ENCODE measurements around the gene ARAP1.

ARAP1 gene

GRCh38 chr11:72669527-72669926, 82.7 kb downstream of the ARAP1 start:
- in situ Hi-C loops (cut with MboI; ENCODE audit: low sequenced_read_pairs) = loop anchor here (25.0 kb wide), 1 partner anchor 207 kb away; no protein-coding TSS in a partner anchor

GRCh38 chr11:72668629-72669347, 83.4 kb downstream of the ARAP1 start:
- in situ Hi-C loops (cut with MboI; ENCODE audit: low sequenced_read_pairs) = loop anchor here (25.0 kb wide), 1 partner anchor 206 kb away; no protein-coding TSS in a partner anchor

- in situ Hi-C loops (cut with MboI; ENCODE audit: low sequenced_read_pairs) = loop anchor here (25.0 kb wide), 1 partner anchor 204 kb away; no protein-coding TSS in a partner anchor
These were observed 86.2 kb downstream of the ARAP1 start for GRCh38 chr11:72665911-72666472.

- in situ Hi-C loops (cut with MboI; ENCODE audit: low sequenced_read_pairs) = loop anchor here (25.0 kb wide), 1 partner anchor 200 kb away; no protein-coding TSS in a partner anchor
These were observed 90.2 kb downstream of the ARAP1 start for GRCh38 chr11:72662036-72662435.

GRCh38 chr11:72661486-72661885, 90.7 kb downstream of the ARAP1 start:
- in situ Hi-C loops (cut with MboI; ENCODE audit: low sequenced_read_pairs) = loop anchor here (25.0 kb wide), 1 partner anchor 199 kb away; no protein-coding TSS in a partner anchor

GRCh38 chr11:72658989-72659640, 93.1 kb downstream of the ARAP1 start:
- in situ Hi-C loops (cut with MboI; ENCODE audit: low sequenced_read_pairs) = loop anchor here (25.0 kb wide), 1 partner anchor 197 kb away; no protein-coding TSS in a partner anchor

GRCh38 chr11:72657411-72658100, 94.7 kb downstream of the ARAP1 start:
- in situ Hi-C loops (cut with MboI; ENCODE audit: low sequenced_read_pairs) = loop anchor here (25.0 kb wide), 1 partner anchor 195 kb away; no protein-coding TSS in a partner anchor

- in situ Hi-C loops (cut with MboI; ENCODE audit: low sequenced_read_pairs) = loop anchor here (25.0 kb wide), 1 partner anchor 194 kb away; no protein-coding TSS in a partner anchor
These were observed 96.2 kb downstream of the ARAP1 start for GRCh38 chr11:72655896-72656464.

GRCh38 chr11:72655014-72655413, 97.2 kb downstream of the ARAP1 start:
- in situ Hi-C loops (cut with MboI; ENCODE audit: low sequenced_read_pairs) = loop anchor here (25.0 kb wide), 1 partner anchor 193 kb away; no protein-coding TSS in a partner anchor

GRCh38 chr11:72653649-72654048, 98.6 kb downstream of the ARAP1 start:
- in situ Hi-C loops (cut with MboI; ENCODE audit: low sequenced_read_pairs) = loop anchor here (25.0 kb wide), 1 partner anchor 191 kb away; no protein-coding TSS in a partner anchor

GRCh38 chr11:72652873-72653630, 99.2 kb downstream of the ARAP1 start:
- in situ Hi-C loops (cut with MboI; ENCODE audit: low sequenced_read_pairs) = loop anchor here (25.0 kb wide), 1 partner anchor 191 kb away; no protein-coding TSS in a partner anchor

- in situ Hi-C loops (cut with MboI; ENCODE audit: low sequenced_read_pairs) = loop anchor here (25.0 kb wide), 1 partner anchor 190 kb away; no protein-coding TSS in a partner anchor
These were observed 100.1 kb downstream of the ARAP1 start for GRCh38 chr11:72652133-72652532.

- in situ Hi-C loops (cut with MboI; ENCODE audit: low sequenced_read_pairs) = loop anchor here (5.0 kb wide), 1 partner anchor 62 kb away; no protein-coding TSS in a partner anchor
These were observed 102.8 kb downstream of the ARAP1 start for GRCh38 chr11:72649215-72649976.

- in situ Hi-C loops (cut with MboI; ENCODE audit: low sequenced_read_pairs) = loop anchor here (5.0 kb wide), 1 partner anchor 61 kb away; no protein-coding TSS in a partner anchor
These were observed 103.6 kb downstream of the ARAP1 start for GRCh38 chr11:72648384-72649136.

GRCh38 chr11:72647882-72648281, 104.3 kb downstream of the ARAP1 start:
- in situ Hi-C loops (cut with MboI; ENCODE audit: low sequenced_read_pairs) = loop anchor here (5.0 kb wide), 1 partner anchor 61 kb away; no protein-coding TSS in a partner anchor

- in situ Hi-C loops (cut with MboI; ENCODE audit: low sequenced_read_pairs) = loop anchor here (5.0 kb wide), 1 partner anchor 59 kb away; no protein-coding TSS in a partner anchor
These were observed 105.7 kb downstream of the ARAP1 start for GRCh38 chr11:72646472-72646871.

- in situ Hi-C loops (cut with MboI; ENCODE audit: low sequenced_read_pairs) = loop anchor here (5.0 kb wide), 1 partner anchor 59 kb away; no protein-coding TSS in a partner anchor
These were observed 106.2 kb downstream of the ARAP1 start for GRCh38 chr11:72646024-72646423.

GRCh38 chr11:72643547-72643946, 108.7 kb downstream of the ARAP1 start:
- in situ Hi-C loops (cut with MboI; ENCODE audit: low sequenced_read_pairs) = no loop called here

Data from HL-60/S4 treated with phorbol 12-myristate 13-acetate at 8.2 ng/mL for 4 days and 3 days (cell line).